ENCODE data around the gene BOLA1. TPM values are rescaled to one million over a fixed set of nuclear protein-coding genes. Genes with fewer than 3 reads are reported as not detected.

Gene BOLA1
- total and polyA plus RNA-seq, 4 donors, result 12.5 to 28.5 (median 15.5) TPM

GRCh38 chr1:149931212-149931790 is 31.9 kb downstream of the BOLA1 start:
- WGBS, 2 donors, result 75 to 80% methylated on average over 13 of the region's 13 CpGs
- no peak overlapping the region for H3K9ac ChIP-seq (ENCODE audit: insufficient read depth in 1 of 2, low read length in 2 of 2)

GRCh38 chr1:149932474-149932873 is 33.1 kb downstream of the BOLA1 start:
- H3K4me1 ChIP-seq (ENCODE audit: control insufficient read depth in 5 of 5, insufficient read depth in 5 of 5, low read length in 5 of 5), result peaks cover 3 to 26% (median 7%) of the 10 kb centered on the region in 5 donors
- TF ChIP-seq CTCF (IDR thresholded peaks at IDR 0.05; ENCODE audit: control extremely low read depth, extremely low read depth), result no peak

More at GRCh38 chr1:149931212-149931790, 31.9 kb downstream of the BOLA1 start:
- Histone ChIP-seq H3K36me3 (ENCODE audit: control insufficient read depth in 4 of 4, insufficient read depth in 4 of 4, low read length in 4 of 4) (peaks cover 2 to 22% (median 11%) of the 10 kb centered on the region in 4 donors), H3K4me1 (ENCODE audit: control insufficient read depth in 5 of 5, insufficient read depth in 5 of 5, low read length in 5 of 5) (peaks cover 1 to 25% (median 6%) of the 10 kb centered on the region in 5 donors), H3K9me3 (ENCODE audit: control insufficient read depth in 4 of 4, insufficient read depth in 3 of 4, low read length in 3 of 4) (no peaks in the 10 kb centered on the region), H3K4me3 (no peak overlapping the region), H3K27ac (ENCODE audit: low read depth in 1 of 2, low read length in 1 of 2) (no peak overlapping the region), H3K27me3 (ENCODE audit: control insufficient read depth in 3 of 3, insufficient read depth in 3 of 3, low read length in 2 of 3) (no peaks in the 10 kb centered on the region)
- TF ChIP-seq CTCF (IDR thresholded peaks at IDR 0.05; ENCODE audit: control extremely low read depth, extremely low read depth), result no peak
- DNase-seq (no peak), ATAC-seq (ENCODE audit: insufficient read depth, low FRiP score) (no peak)

GRCh38 chr1:149933208-149933607 is 33.8 kb downstream of the BOLA1 start:
- Histone ChIP-seq H3K4me1 (ENCODE audit: control insufficient read depth in 5 of 5, insufficient read depth in 5 of 5, low read length in 5 of 5) (peaks cover 5 to 29% (median 13%) of the 10 kb centered on the region in 5 donors), H3K27me3 (ENCODE audit: control insufficient read depth in 3 of 3, insufficient read depth in 3 of 3, low read length in 2 of 3) (no peaks in the 10 kb centered on the region), H3K9me3 (ENCODE audit: control insufficient read depth in 4 of 4, insufficient read depth in 3 of 4, low read length in 3 of 4) (no peaks in the 10 kb centered on the region), H3K9ac (ENCODE audit: insufficient read depth in 1 of 2, low read length in 2 of 2) (no peak overlapping the region), H3K36me3 (ENCODE audit: control insufficient read depth in 4 of 4, insufficient read depth in 4 of 4, low read length in 4 of 4) (peaks cover 0 to 18% (median 8%) of the 10 kb centered on the region in 4 donors), H3K27ac (ENCODE audit: low read depth in 1 of 2, low read length in 1 of 2) (no peak overlapping the region), H3K4me3 (no peak overlapping the region)
- DNase-seq (no peak), ATAC-seq (ENCODE audit: insufficient read depth, low FRiP score) (no peak)
- TF ChIP-seq CTCF (IDR thresholded peaks at IDR 0.05; ENCODE audit: control extremely low read depth, extremely low read depth), result no peak
- WGBS, 2 donors, result 95 to 99% methylated on average over 4 of the region's 4 CpGs

More at GRCh38 chr1:149932474-149932873, 33.1 kb downstream of the BOLA1 start:
- no peak for DNase-seq
- no peaks in the 10 kb centered on the region for H3K27me3 ChIP-seq (ENCODE audit: control insufficient read depth in 3 of 3, insufficient read depth in 3 of 3, low read length in 2 of 3)
- H3K36me3 ChIP-seq (ENCODE audit: control insufficient read depth in 4 of 4, insufficient read depth in 4 of 4, low read length in 4 of 4), result peaks cover 0 to 18% (median 8%) of the 10 kb centered on the region in 4 donors
- 94 to 97% methylated on average over 8 of the region's 8 CpGs for WGBS, 2 donors
- no peak overlapping the region for H3K9ac ChIP-seq (ENCODE audit: insufficient read depth in 1 of 2, low read length in 2 of 2)
- no peaks in the 10 kb centered on the region for H3K9me3 ChIP-seq (ENCODE audit: control insufficient read depth in 4 of 4, insufficient read depth in 3 of 4, low read length in 3 of 4)
- H3K27ac ChIP-seq (ENCODE audit: low read depth in 1 of 2, low read length in 1 of 2), result no peak overlapping the region
- no peak overlapping the region for H3K4me3 ChIP-seq
- no peak for ATAC-seq (ENCODE audit: insufficient read depth, low FRiP score)

Measured in lung (tissue), 12 donors.